Measurements from ENCODE around the gene AGRN. TPM values are rescaled to one million over a fixed set of nuclear protein-coding genes. Genes with fewer than 3 reads are reported as not detected.

AGRN gene
- total RNA-seq, 6 experiments from 2014 or later = 131 to 164 (median 140) TPM

GRCh38 chr1:1058088-1058905 lies 38.4 kb downstream of the AGRN start:
- no peak for TF ChIP-seq CTCF (IDR thresholded peaks at IDR 0.05)
- no peaks in the 10 kb centered on the region for H3K9me3 Mint-ChIP-seq
- no peak for DNase-seq
- peaks cover 7% of the 10 kb centered on the region for H3K36me3 Mint-ChIP-seq (ENCODE audit: low read depth)
- 0 out of 2 replicates have a peak overlapping the region, but pooled peaks have one; percentile 11 for H3K27ac Mint-ChIP-seq
- H3K4me3 Mint-ChIP-seq = peak overlapping the region; percentile 84
- H3K27me3 Mint-ChIP-seq (ENCODE audit: insufficient read depth) = peaks cover 13% of the 10 kb centered on the region
- peaks cover 9% of the 10 kb centered on the region; the same call in 1 of the 2 replicates for H3K4me1 Mint-ChIP-seq (ENCODE audit: low read depth)

GRCh38 chr1:1058921-1059493 lies 39.1 kb downstream of the AGRN start:
- Mint-ChIP-seq H3K9me3 (no peaks in the 10 kb centered on the region), H3K4me3 (peak overlapping the region; percentile 84), H3K4me1 (ENCODE audit: low read depth) (peaks cover 9% of the 10 kb centered on the region; the same call in 1 of the 2 replicates), H3K27ac (peak overlapping the region; percentile 11; the same call in 1 of the 2 replicates), H3K27me3 (ENCODE audit: insufficient read depth) (peaks cover 13% of the 10 kb centered on the region), H3K36me3 (ENCODE audit: low read depth) (peaks cover 7% of the 10 kb centered on the region)
- peak; percentile 80 for TF ChIP-seq CTCF (IDR thresholded peaks at IDR 0.05)
- no peak for DNase-seq

DNA sequence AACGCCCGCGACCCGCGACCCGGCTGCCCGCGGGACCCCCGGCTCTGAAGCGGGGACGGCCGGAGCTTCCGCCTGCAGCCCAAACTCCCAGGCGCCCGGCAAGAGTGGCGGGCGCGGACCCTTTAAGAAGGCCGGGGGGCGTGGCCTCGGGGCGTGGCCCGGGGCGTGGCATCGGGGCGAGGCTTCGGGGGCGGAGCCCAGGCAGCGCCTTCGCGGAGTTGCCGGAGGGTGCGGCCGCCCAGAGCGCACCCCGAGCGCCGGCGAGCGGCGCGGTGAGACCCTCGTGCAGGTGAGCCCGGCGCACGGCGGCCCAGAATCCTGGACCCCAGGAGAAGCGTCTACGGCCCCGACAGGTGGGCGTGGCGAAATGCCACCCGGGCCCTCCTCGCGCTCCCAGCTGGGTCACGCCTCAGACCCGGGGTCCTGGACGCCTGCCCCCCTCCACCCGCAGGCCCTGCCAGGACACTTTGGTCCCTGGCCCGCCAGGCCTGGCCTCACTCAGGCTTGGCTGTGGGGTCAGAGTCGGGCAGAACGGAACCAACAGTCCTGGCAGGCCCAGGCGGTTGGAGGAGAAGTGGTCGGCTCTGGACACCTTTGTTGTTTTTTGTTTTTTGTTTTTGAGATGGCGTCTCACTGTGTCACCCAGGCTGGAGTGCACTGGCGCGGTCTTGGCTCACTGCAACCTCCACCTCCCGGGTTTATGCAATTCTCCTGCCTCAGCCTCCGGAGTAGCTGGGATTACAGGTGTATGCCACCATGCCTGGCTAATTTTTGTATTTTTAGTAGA lies 39.8 kb downstream of the AGRN start:
- Mint-ChIP-seq H3K27ac (no peak overlapping the region), H3K27me3 (ENCODE audit: insufficient read depth) (peaks cover 13% of the 10 kb centered on the region), H3K9me3 (no peaks in the 10 kb centered on the region), H3K4me3 (peak overlapping the region; percentile 42; the same call in 1 of the 2 replicates), H3K4me1 (ENCODE audit: low read depth) (peaks cover 9% of the 10 kb centered on the region; the same call in 1 of the 2 replicates), H3K36me3 (ENCODE audit: low read depth) (peaks cover 7% of the 10 kb centered on the region)
- TF ChIP-seq CTCF (IDR thresholded peaks at IDR 0.05) = peak; percentile 25
- DNase-seq = peak; percentile 51

GRCh38 chr1:1060281-1061000 lies 40.5 kb downstream of the AGRN start:
- H3K4me1 Mint-ChIP-seq (ENCODE audit: low read depth) = peaks cover 9% of the 10 kb centered on the region; the same call in 1 of the 2 replicates
- no peak for DNase-seq
- peaks cover 2% of the 10 kb centered on the region for H3K36me3 Mint-ChIP-seq (ENCODE audit: low read depth)
- H3K27me3 Mint-ChIP-seq (ENCODE audit: insufficient read depth) = peaks cover 13% of the 10 kb centered on the region
- no peaks in the 10 kb centered on the region for H3K9me3 Mint-ChIP-seq
- no peak for TF ChIP-seq CTCF (IDR thresholded peaks at IDR 0.05)
- H3K4me3 Mint-ChIP-seq = peak overlapping the region; percentile 42; the same call in 1 of the 2 replicates
- H3K27ac Mint-ChIP-seq = no peak overlapping the region

All from HFFc6 (cell line).